Trophoblast cell (in vitro differentiated cells and primary cell): ENCODE data around the gene TNFAIP8L3. TPM values are rescaled to one million over a fixed set of nuclear protein-coding genes. Genes with fewer than 3 reads are reported as not detected.
"Not testable (repeated sequence)": the region's sequence is repeated elsewhere in the genome, so short reads cannot be mapped to it uniquely, and the experiment has no call there.

Source experiments
- DNase-seq, 2 donors: peaks; one replicate each; pipeline ENCODE4 v3.0.0-alpha.2; 2016
- H2AFZ ChIP-seq: 2 replicates; pipeline ENCODE4 v1.6.1; 2013; ENCODE audit warnings: low read length, moderate library complexity, mild to moderate bottlenecking; ENCODE audit not compliant: insufficient read depth, poor library complexity
- H2AK5ac ChIP-seq: 2 replicates; pipeline ENCODE4 v1.6.1; 2013; ENCODE audit warnings: mild to moderate bottlenecking, low read length
- H2BK120ac ChIP-seq: 2 replicates; pipeline ENCODE4 v1.6.1; 2013; ENCODE audit warnings: low read length, mild to moderate bottlenecking, moderate library complexity; ENCODE audit not compliant: insufficient read depth, poor library complexity
- H2BK12ac ChIP-seq: 2 replicates; pipeline ENCODE4 v1.6.1; 2013; ENCODE audit warnings: mild to moderate bottlenecking, low read length, moderate library complexity
- H2BK5ac ChIP-seq: 2 replicates; pipeline ENCODE4 v1.6.1; 2013; ENCODE audit warnings: low read length, low read depth, moderate library complexity, mild to moderate bottlenecking; ENCODE audit not compliant: poor library complexity
- H3K14ac ChIP-seq: 2 replicates; pipeline ENCODE4 v1.6.1; 2013; ENCODE audit warnings: mild to moderate bottlenecking, low read length
- H3K18ac ChIP-seq: 2 replicates; pipeline ENCODE4 v1.6.1; 2013; ENCODE audit warnings: mild to moderate bottlenecking, low read length
- H3K23ac ChIP-seq: 2 replicates; pipeline ENCODE4 v1.6.1; 2013; ENCODE audit warnings: low read length
- H3K27ac ChIP-seq: 2 replicates; pipeline ENCODE4 v1.5.1; 2013; ENCODE audit warnings: low read depth, mild to moderate bottlenecking, inconsistent platforms, low read length, moderate library complexity
- H3K27me3 ChIP-seq: 2 replicates; pipeline ENCODE4 v1.6.1; 2013; ENCODE audit warnings: inconsistent platforms, mild to moderate bottlenecking, low read length, moderate library complexity; ENCODE audit not compliant: insufficient read depth
- H3K36me3 ChIP-seq, 2 experiments: 1 replicate in 1 of 2; 2 replicates in 1 of 2; pipeline ENCODE4 v1.6.1; 2013; ENCODE audit warnings: low read length in 2 of 2, mild to moderate bottlenecking in 2 of 2, moderate library complexity in 1 of 2; ENCODE audit not compliant: insufficient read depth in 2 of 2, control insufficient read depth in 1 of 2
- H3K4ac ChIP-seq: 2 replicates; pipeline ENCODE4 v1.6.1; 2013; ENCODE audit warnings: low read depth, mild to moderate bottlenecking, low read length, moderate library complexity
- H3K4me1 ChIP-seq, 2 experiments: 1 replicate in 1 of 2; 2 replicates in 1 of 2; pipeline ENCODE4 v1.6.1; 2013; ENCODE audit warnings: low read length in 2 of 2, mild to moderate bottlenecking in 2 of 2, moderate library complexity in 1 of 2; ENCODE audit not compliant: insufficient read depth in 2 of 2, control insufficient read depth in 1 of 2
- H3K4me2 ChIP-seq: 2 replicates; pipeline ENCODE4 v1.6.1; 2013; ENCODE audit warnings: inconsistent platforms, mild to moderate bottlenecking, low read length, moderate library complexity
- H3K4me3 ChIP-seq: 2 replicates; pipeline ENCODE4 v1.5.1; 2013; ENCODE audit warnings: mild to moderate bottlenecking, low read depth, low read length, inconsistent platforms
- H3K79me1 ChIP-seq: one replicate; pipeline ENCODE4 v1.6.1; 2013; ENCODE audit warnings: low read length
- H3K79me2 ChIP-seq: 2 replicates; pipeline ENCODE4 v1.6.1; 2013; ENCODE audit warnings: low read length, mild to moderate bottlenecking; ENCODE audit not compliant: control insufficient read depth, insufficient read depth, poor library complexity
- H3K9ac ChIP-seq: 2 replicates; pipeline ENCODE4 v1.6.1; 2013; ENCODE audit warnings: mild to moderate bottlenecking, low read length
- H3K9me3 ChIP-seq: 2 replicates; pipeline ENCODE4 v1.6.1; 2013; ENCODE audit warnings: low read depth, mild to moderate bottlenecking, control low read depth, inconsistent platforms, low read length; ENCODE audit not compliant: insufficient read depth
- H4K12ac ChIP-seq: 2 replicates; pipeline ENCODE4 v1.6.1; 2013; ENCODE audit warnings: low read depth, mild to moderate bottlenecking, low read length, moderate library complexity
- H4K8ac ChIP-seq: 2 replicates; pipeline ENCODE4 v1.6.1; 2013; ENCODE audit warnings: low read depth, mild to moderate bottlenecking, low read length, moderate library complexity
- H4K91ac ChIP-seq: one replicate; pipeline ENCODE4 v1.6.1; 2013; ENCODE audit warnings: low read depth, mild to moderate bottlenecking, low read length, moderate library complexity
- WGBS: extraction: QIAGEN DNeasy Blood & Tissue Kit; methylation state at CpG from one replicate; pipeline ENCODE4 v1.1.7; 2013; ENCODE audit warnings: missing lambda C conversion rate; ENCODE audit not compliant: insufficient read length, insufficient coverage; ENCODE audit errors: extremely low coverage; 5-methylcytosine and 5-hydroxymethylcytosine counted together
- polyA plus RNA-seq: library from polyadenylated mRNA; stranded (reverse); fragments of 200-250 nt; gene quantifications from 2 replicates; pipeline ENCODE4 v1.2.3, GENCODE V29; 2013

The TNFAIP8L3 gene
- 0.17 and 0.18 TPM in 2 replicates for polyA plus RNA-seq

- no peaks in the 10 kb centered on the region for H3K79me2 ChIP-seq
- no peak within 1 kb of the TSS for H3K14ac ChIP-seq
- no peak within 1 kb of the TSS for H4K12ac ChIP-seq
- no peak within 1 kb of the TSS for H3K23ac ChIP-seq
- no peak within 1 kb of the TSS for H3K18ac ChIP-seq
- peak within 1 kb of the TSS; percentile 64 for H2AFZ ChIP-seq
- H2AK5ac ChIP-seq, result no peak within 1 kb of the TSS
- H3K4me1 ChIP-seq, result peaks cover 5 to 8% of the 10 kb centered on the region in 2 experiments
- H2BK5ac ChIP-seq, result no peak within 1 kb of the TSS
- H3K79me1 ChIP-seq, result no peaks in the 10 kb centered on the region
- peak within 1 kb of the TSS; percentile 67 for H3K4me3 ChIP-seq
- H4K8ac ChIP-seq, result no peak within 1 kb of the TSS
- DNase-seq, result peak in 1 of 2 donors; percentile 36
- no peak within 1 kb of the TSS for H4K91ac ChIP-seq
- H2BK120ac ChIP-seq, result no peak within 1 kb of the TSS
- no peak within 1 kb of the TSS for H3K27ac ChIP-seq
- no peaks in the 10 kb centered on the region for H3K36me3 ChIP-seq
- H3K9me3 ChIP-seq, result no peaks in the 10 kb centered on the region
- no peak within 1 kb of the TSS for H3K9ac ChIP-seq
- H3K4me2 ChIP-seq, result peak within 1 kb of the TSS; percentile 96
- no peak within 1 kb of the TSS for H2BK12ac ChIP-seq
- H3K27me3 ChIP-seq, result peaks cover 43% of the 10 kb centered on the region
- WGBS, result no CpG with 5 or more reads among the region's 98 CpGs
- no peak within 1 kb of the TSS for H3K4ac ChIP-seq
Measured at GRCh38 chr15:51094606-51095569, at the start of gene TNFAIP8L3. TSS of gene TNFAIP8L3 (minus strand) at chr15:51094906. CDS start at chr15:51094595, 311 bp downstream.

GRCh38 chr15:51144021-51144532 is 49.4 kb upstream of the TNFAIP8L3 start:
- Histone ChIP-seq H3K4ac (no peak overlapping the region), H2BK5ac (no peak overlapping the region), H3K18ac (no peak overlapping the region), H3K14ac (no peak overlapping the region), H3K23ac (no peak overlapping the region), H2BK120ac (no peak overlapping the region), H2AFZ (no peak overlapping the region), H2AK5ac (no peak overlapping the region), H4K12ac (no peak overlapping the region), H3K4me1 (no peaks in the 10 kb centered on the region), H3K36me3 (no peaks in the 10 kb centered on the region), H3K4me2 (no peak overlapping the region), H2BK12ac (no peak overlapping the region), H3K27ac (no peak overlapping the region), H3K27me3 (no peaks in the 10 kb centered on the region), H4K91ac (no peak overlapping the region), H3K9ac (no peak overlapping the region), H4K8ac (no peak overlapping the region), H3K79me1 (no peaks in the 10 kb centered on the region), H3K79me2 (no peaks in the 10 kb centered on the region), H3K4me3 (no peak overlapping the region), H3K9me3 (no peaks in the 10 kb centered on the region)
- peak in 1 of 2 donors; percentile 26 for DNase-seq
- no CpG with 5 or more reads among the region's 3 CpGs for WGBS

- not testable (repeated sequence) for H3K4me1 ChIP-seq, H4K12ac ChIP-seq, DNase-seq, H3K36me3 ChIP-seq, H3K9me3 ChIP-seq, H2BK5ac ChIP-seq, H3K18ac ChIP-seq, H3K4me2 ChIP-seq, H4K91ac ChIP-seq, H4K8ac ChIP-seq, H2BK12ac ChIP-seq, H3K27me3 ChIP-seq, H3K4ac ChIP-seq, H3K9ac ChIP-seq, H2BK120ac ChIP-seq, H2AK5ac ChIP-seq, H3K79me1 ChIP-seq, H3K79me2 ChIP-seq, H3K4me3 ChIP-seq, H2AFZ ChIP-seq, H3K14ac ChIP-seq, H3K27ac ChIP-seq, H3K23ac ChIP-seq
- no CpG with 5 or more reads among the region's 2 CpGs for WGBS
Measured at GRCh38 chr15:51140347-51140746, 45.6 kb upstream of the TNFAIP8L3 start.

DNA sequence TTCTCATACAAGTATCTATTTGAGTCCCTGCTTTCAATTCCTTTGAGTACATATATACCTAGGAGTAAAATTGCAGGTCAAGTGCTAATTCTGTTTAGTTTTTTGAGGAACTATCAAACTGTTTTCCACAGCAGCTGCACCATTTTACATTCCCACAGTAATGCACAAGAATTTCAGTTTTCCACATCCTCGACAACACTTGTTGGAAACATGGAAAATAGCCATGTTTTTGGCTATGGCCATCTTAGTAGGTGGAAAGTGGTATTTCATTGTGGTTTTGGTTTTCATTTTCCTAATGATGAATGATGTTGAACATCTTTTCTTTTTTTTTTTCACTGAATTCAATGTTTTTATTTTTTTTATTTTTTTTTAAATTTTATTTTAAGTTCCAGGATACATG is 44.4 kb upstream of the TNFAIP8L3 start:
- Histone ChIP-seq H4K12ac (no peak overlapping the region), H3K9me3 (no peaks in the 10 kb centered on the region), H2AFZ (no peak overlapping the region), H3K4me3 (no peak overlapping the region), H3K18ac (no peak overlapping the region), H4K91ac (no peak overlapping the region), H4K8ac (no peak overlapping the region), H2AK5ac (no peak overlapping the region), H2BK5ac (no peak overlapping the region), H3K79me2 (no peaks in the 10 kb centered on the region), H3K23ac (no peak overlapping the region), H3K27me3 (no peaks in the 10 kb centered on the region), H3K14ac (no peak overlapping the region), H3K79me1 (no peaks in the 10 kb centered on the region), H3K4me1 (no peaks in the 10 kb centered on the region), H3K36me3 (no peaks in the 10 kb centered on the region), H3K4me2 (no peak overlapping the region), H3K27ac (no peak overlapping the region), H2BK12ac (no peak overlapping the region), H3K9ac (no peak overlapping the region), H3K4ac (no peak overlapping the region), H2BK120ac (no peak overlapping the region)
- DNase-seq, result no peak
- WGBS, result no CpG with 5 or more reads among the region's 1 CpG
